ENCODE measurements around the gene PCDH9. TPM values are rescaled to one million over a fixed set of nuclear protein-coding genes. Genes with fewer than 3 reads are reported as not detected.

Gene PCDH9
- total and polyA plus RNA-seq, 2 of the 13 experiments (the other 11 are each of a cell fraction or from before 2014, with no cell fraction given): 0.09 TPM; not detected in 1

DNA sequence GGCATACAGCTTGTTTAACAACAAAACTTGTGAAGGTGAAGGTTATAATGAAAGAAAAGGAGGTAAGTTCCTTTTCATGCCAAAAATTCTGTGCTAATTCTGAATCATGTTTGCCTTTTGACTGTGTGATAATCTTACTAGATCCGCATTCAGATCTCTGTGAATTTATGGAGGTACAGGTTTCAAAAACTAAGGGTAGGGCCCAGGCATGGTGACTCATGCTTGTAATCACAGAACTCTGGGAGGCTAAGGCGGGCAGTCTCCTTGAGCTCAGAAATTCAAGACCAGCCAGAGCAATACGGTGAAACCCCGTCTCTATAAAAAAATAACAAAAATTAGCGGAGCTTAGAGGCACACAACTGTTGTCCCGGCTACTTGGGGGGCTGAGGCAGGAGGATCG, 45.9 kb downstream of the PCDH9 start:
- H3K4me2 ChIP-seq (ENCODE audit: low read depth, low read length): no peak overlapping the region
- 13% methylated on average over 7 of the region's 7 CpGs for WGBS (ENCODE audit: low lambda C conversion rate)
- BruUV-seq (replicated peaks): no TSS peak

More for the DNA sequence above, 45.9 kb downstream of the PCDH9 start:
- no peak for TF ChIP-seq GATAD2A (CRISPR knock-in tag; IDR thresholded peaks at IDR 0.05)
- TF ChIP-seq MYPOP (CRISPR knock-in tag; IDR thresholded peaks at IDR 0.05): no peak
- TF ChIP-seq, protein P1, sequence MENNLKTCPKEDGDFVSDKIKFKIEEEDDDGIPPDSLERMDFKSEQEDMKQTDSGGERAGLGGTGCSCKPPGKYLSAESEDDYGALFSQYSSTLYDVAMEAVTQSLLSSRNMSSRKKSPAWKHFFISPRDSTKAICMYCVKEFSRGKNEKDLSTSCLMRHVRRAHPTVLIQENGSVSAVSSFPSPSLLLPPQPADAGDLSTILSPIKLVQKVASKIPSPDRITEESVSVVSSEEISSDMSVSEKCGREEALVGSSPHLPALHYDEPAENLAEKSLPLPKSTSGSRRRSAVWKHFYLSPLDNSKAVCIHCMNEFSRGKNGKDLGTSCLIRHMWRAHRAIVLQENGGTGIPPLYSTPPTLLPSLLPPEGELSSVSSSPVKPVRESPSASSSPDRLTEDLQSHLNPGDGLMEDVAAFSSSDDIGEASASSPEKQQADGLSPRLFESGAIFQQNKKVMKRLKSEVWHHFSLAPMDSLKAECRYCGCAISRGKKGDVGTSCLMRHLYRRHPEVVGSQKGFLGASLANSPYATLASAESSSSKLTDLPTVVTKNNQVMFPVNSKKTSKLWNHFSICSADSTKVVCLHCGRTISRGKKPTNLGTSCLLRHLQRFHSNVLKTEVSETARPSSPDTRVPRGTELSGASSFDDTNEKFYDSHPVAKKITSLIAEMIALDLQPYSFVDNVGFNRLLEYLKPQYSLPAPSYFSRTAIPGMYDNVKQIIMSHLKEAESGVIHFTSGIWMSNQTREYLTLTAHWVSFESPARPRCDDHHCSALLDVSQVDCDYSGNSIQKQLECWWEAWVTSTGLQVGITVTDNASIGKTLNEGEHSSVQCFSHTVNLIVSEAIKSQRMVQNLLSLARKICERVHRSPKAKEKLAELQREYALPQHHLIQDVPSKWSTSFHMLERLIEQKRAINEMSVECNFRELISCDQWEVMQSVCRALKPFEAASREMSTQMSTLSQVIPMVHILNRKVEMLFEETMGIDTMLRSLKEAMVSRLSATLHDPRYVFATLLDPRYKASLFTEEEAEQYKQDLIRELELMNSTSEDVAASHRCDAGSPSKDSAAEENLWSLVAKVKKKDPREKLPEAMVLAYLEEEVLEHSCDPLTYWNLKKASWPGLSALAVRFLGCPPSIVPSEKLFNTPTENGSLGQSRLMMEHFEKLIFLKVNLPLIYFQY (CRISPR knock-in tag; IDR thresholded peaks at IDR 0.05; ENCODE audit: borderline replicate concordance): no peak
- ATAC-seq (no peak), FAIRE-seq (no peak), DNase-seq (ENCODE audit: low spot score) (no peak)
- in situ Hi-C loops (cut with HindIII; ENCODE audit: extremely low pct_ligation_motif_present, low pct_unique_long_range_greater_than_20kb): no loop called here
- H3K36me3 ChIP-seq (replicated peaks in 1 of 2; ENCODE audit: control insufficient read depth in 1 of 2, insufficient read depth in 2 of 2, low read length in 2 of 2): no peaks in the 10 kb centered on the region
- no peaks in the 10 kb centered on the region for H3K27me3 ChIP-seq (ENCODE audit: control insufficient read depth in 1 of 2, insufficient read depth in 2 of 2, low read length in 2 of 2)
- no peak overlapping the region for H3K9ac ChIP-seq (ENCODE audit: insufficient read depth, low read depth, low read length)
- intact Hi-C loops (cut with micrococcal nuclease; ENCODE audit: unreplicated experiment): no loop called here
- H3K79me2 ChIP-seq (ENCODE audit: insufficient read depth, low read length): no peaks in the 10 kb centered on the region
- no peak overlapping the region for H2AFZ ChIP-seq (ENCODE audit: low read length)
- H3K4me1 ChIP-seq (ENCODE audit: insufficient read depth, low read length): no peaks in the 10 kb centered on the region
- POLR2A ChIA-PET: no interaction called here
- no peak overlapping the region for H3K27ac ChIP-seq (ENCODE audit: extremely low read length, insufficient read depth, low read length)
- H3K4me3 ChIP-seq (replicated peaks in 1 of 3; ENCODE audit: insufficient read depth in 1 of 3, low read depth in 2 of 3, low read length in 3 of 3): no peak overlapping the region
- no peaks in the 10 kb centered on the region for H3K9me3 ChIP-seq (ENCODE audit: low read length)
- no peaks in the 10 kb centered on the region for H4K20me1 ChIP-seq (ENCODE audit: insufficient read depth, low read length)
- CTCF ChIA-PET (ENCODE audit: low intra/inter-chr PET ratio, low total read pairs): no interaction called here
